GM18867 (cell line): ENCODE results near the gene CENPX.

Source experiments
- ATAC-seq: cut with Tn5 transposase; IDR thresholded peaks from one replicate; pipeline ENCODE4 v1.9.1; 2021; ENCODE audit warnings: mild to moderate bottlenecking, moderate library complexity; ENCODE audit not compliant: unreplicated experiment

CENPX gene

GRCh38 chr17:82022310-82022980 is at the start of gene CENPX:
TSS of gene CENPX (minus strand) at chr17:82022878. CDS start at chr17:82022861, 17 bp downstream.
- no peak for ATAC-seq

DNA sequence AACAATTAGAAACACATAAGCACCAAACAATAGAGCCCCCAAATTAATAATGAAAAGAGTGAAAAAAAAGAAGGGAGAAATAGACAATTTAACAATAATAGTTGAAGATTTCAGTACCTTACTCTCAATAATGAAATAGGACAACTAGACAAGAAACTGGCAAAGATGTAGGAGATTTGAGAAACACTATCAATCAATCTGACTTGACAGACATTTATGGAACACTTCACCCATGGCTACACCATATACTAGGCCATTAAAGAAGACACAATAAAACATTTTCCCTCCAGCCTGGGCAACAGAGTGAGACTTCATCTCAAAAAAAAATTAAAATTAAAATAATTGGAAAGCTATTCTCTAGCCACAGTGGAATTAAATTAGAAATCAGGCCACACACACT is 47.9 kb upstream of the CENPX start:
- no peak for ATAC-seq

- ATAC-seq, result peak; percentile 69
Measured at GRCh38 chr17:82065638-82066303, 43.1 kb upstream of the CENPX start, which contains the start of gene DUS1L. TSS of gene DUS1L (minus strand) at chr17:82065804. CDS start at chr17:82065059, 745 bp downstream.

GRCh38 chr17:82065193-82065637 is 42.5 kb upstream of the CENPX start:
- ATAC-seq, result no peak

GRCh38 chr17:82064433-82065192 is 41.9 kb upstream of the CENPX start:
- no peak for ATAC-seq

DNA sequence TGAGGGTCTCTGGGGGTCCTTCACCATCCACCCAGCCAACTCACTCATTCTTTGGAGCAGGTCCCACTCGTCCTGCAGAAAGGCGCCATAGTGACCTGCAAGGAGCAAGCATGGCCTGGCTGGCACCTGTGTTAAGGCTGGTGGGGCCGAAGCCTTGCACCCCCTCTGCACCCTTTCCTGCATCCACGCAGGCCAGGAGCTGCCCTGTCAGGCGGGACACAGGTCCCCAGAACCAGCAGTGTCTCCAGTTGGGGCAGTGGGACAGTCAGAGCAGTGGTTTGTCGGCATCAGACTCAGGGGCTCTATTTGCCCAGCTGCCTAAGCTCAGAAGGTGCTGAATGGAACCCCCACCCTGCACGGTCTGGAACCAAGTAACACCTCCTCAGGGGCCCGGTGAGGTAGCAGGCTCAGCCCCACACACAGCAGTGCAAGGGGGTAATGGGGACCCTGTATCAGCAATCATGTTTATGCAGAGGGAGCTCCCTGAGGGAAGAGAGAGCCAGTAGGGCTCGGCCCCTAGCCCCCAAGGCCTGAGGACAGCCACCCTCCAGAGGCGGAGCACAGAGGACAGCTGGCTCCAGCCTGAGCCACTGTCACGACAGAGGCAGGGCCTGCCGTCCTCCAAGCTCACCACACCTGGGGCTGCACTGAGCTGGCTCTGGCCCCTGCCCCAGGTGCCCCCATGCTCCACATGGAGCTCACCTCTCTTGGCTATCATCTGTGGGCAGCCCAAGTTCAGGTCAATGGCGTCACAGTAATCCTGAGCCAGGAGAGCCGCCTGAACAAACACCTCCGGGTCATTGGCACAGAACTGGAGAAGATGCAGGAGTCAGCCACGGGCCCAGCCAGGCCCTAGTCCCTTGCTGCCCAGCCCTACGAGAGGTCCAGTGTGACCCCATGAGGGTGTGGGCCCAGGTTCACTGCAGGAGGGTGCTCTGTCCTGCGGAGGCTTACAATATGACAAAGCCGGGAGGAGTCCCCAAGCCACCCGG is 41.0 kb upstream of the CENPX start:
- ATAC-seq, result no peak

DNA sequence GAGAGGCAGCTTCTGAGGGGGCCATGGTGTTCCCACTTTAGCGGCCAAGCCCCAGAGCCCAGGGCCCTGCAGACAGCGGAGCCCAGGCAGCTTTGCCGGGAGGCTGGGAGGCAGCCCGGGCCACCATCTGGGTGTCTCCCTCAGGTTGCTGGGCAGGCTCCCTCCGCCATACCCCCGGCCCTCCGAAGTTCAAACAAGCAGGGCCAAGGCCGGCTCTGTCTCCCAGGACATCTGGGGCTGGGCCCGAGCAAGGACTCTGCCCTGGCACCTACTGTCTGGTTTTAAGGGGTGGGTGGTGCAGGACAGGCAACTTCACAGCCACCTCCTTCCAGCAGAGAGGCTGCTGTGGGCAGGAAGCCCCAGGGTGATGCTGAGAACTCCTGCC is 40.3 kb upstream of the CENPX start:
- ATAC-seq, result no peak

- ATAC-seq, result no peak
Measured at GRCh38 chr17:82062076-82062983, 39.7 kb upstream of the CENPX start.

DNA sequence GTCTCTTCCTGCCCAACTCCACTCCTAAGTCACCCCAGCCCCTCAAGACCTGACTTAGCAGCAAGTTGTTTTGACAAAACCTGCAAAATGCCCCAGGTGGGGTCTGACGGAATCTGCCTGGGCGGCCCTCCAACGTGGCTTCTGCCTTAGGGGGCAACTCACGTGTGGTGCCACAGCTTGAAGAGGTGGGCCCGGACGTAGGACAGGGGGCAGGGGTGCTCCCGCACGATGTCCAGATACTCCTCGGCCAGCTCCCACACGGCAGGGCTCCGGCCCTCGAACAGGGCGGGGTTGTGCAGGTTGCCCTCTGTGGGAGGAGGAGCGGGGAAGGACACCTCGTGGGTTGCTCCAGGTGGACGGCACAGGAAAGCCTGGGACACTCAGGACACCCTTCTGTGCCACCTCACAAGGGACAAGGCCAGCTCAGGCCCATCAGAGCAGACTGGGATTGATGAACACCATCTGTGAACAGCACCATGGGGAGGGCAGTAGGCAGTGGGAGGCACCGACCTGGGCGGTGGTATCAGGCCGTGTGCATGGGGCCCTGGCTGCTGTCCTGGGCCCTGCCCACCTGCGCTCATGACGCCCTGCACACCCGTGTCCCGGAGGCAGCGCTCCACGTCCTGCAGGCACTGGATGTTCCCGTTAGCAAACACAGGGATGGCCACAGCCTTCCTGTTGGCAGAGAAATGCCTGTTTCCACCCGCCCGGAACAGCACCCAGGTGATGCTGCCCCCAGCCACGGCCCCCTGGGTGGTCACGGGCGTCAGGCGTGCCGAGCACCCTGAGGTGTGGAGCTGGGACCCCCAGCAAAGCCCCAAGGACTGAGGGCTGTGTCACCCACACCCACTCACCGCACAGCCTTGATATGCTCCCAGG is 38.6 kb upstream of the CENPX start:
- no peak for ATAC-seq

DNA sequence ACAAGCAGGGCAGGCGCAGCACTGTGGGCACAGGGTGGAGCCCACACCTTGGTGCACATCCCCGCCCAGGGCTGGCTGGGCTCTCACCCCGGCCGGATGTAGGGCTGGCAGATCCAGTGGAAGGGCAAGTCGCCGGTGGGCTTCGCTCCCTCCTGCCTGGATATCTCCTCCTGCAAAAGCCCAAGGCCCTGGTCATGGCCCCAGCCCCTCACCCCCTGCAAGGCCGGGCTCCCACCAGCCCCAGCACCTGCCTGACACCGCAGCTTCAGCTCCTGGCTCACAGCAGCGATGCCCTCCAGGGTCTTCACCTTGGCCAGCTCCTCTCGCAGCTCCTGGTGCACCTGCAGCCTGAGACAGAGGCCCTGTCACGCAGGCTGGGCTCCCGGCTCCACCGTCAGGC is 37.9 kb upstream of the CENPX start:
- no peak for ATAC-seq

DNA sequence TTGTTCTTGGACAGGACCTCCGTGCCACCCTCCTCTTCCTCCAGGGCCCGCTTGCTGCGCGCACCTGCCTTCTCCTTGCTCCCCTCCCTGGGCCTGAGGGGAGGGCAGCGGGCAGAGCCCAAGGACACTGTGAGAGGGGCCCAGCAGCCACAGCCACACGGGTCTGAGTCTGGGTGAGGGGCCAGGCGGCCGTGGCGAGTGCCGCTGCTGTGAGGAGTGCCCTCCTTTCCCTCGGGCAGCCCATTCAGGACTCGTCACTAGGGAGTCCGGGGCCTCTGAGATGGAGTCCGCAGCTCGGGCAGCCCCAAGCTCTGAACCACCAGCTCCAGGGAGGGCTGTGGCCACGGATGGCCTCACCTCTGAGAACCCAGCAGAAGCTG is 37.3 kb upstream of the CENPX start:
- ATAC-seq, result no peak

GRCh38 chr17:82059272-82060000 is 36.8 kb upstream of the CENPX start:
- ATAC-seq, result no peak

DNA sequence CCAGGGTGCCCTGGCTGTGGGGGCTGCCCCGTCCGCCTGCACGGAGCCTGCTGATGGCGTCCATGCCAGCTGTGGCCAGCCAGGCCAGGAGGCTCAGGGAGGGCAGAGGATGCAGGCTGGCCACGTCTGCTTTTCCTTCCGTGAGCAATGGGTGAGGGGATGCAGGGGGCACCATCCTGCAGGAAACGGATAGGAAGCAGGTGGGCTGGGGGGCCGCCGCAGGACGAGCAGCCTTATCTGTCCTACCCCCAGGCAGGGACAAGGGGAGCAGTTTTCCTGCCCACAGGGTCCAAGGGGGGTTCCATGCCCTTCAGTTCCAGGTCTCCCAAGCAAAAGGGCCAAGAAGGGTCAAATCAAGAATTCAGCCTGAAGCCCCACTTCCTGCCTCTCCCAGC is 36.2 kb upstream of the CENPX start:
- ATAC-seq, result no peak

DNA sequence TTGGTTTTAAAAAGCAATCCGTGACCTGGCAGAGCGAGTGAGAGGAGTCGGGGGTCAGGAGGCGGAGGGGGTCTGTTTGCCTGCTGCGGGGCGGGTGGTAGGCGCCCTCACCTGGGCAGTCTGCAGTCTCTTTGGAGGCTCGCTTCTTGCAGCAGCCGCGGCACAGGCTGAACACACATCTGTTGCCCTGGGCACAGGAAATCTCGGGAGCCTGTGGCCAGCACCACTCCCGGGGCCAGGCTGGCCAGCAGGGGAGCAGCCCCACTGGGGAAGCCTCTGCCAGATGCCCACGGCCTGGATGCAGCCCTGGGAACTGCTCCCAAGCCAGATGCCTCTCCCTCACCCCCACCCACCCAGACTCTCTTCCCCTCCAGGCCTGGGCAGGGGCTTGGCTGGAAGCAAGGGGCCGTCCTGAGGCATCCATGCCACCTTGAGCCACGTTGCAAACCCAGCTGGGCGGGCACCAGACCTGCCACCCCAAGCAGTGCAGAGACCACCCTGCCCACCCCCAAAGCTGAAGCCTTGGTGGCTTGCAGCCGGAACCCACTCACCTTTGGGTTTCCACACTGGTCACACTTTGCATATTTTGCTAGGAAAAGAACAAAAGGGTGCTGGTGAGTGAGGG is 35.7 kb upstream of the CENPX start:
- ATAC-seq, result no peak

DNA sequence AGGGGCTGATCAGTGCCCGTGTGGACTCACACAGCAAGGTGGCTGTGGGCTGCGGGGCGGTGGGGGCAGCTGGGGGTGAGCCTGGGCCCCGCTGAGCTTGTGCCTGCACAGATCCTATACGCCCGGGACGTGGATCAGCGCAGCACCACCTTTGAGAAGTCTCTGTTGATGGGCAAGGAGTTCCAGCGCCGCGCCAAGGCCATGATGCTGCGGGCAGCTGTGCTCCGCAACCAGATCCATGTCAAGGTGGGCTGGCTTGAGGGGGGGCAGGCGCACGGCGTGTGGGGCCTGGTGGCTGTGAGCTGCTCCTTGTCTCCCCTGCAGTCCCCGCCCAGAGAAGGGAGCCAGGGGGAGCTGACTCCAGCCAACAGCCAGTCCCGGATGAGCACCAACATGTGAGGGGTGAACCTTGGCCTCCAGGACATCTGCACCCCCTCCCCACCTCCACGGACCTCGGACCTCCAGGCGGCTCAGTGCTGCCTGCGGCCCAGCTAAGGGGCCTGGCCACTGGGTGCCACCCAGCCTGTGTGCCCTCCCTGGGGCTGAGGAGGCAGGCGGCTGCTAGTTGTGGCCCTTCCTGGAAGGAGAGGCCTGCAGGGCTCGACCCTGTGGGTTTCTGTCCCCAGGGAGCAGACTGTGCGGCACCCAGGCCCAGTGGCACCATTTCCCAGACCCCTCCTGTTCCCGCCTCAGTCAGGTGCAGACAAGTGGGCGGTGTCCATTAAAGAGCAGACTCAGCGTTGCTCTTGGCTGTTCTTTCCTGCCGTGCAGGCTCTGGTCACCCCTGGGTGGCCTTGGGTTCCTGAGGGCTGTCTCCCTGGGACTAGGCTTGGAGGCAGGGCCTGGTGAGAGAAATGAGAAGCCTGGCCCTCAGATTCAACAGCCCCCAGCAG is 34.3 kb upstream of the CENPX start:
- ATAC-seq, result no peak

DNA sequence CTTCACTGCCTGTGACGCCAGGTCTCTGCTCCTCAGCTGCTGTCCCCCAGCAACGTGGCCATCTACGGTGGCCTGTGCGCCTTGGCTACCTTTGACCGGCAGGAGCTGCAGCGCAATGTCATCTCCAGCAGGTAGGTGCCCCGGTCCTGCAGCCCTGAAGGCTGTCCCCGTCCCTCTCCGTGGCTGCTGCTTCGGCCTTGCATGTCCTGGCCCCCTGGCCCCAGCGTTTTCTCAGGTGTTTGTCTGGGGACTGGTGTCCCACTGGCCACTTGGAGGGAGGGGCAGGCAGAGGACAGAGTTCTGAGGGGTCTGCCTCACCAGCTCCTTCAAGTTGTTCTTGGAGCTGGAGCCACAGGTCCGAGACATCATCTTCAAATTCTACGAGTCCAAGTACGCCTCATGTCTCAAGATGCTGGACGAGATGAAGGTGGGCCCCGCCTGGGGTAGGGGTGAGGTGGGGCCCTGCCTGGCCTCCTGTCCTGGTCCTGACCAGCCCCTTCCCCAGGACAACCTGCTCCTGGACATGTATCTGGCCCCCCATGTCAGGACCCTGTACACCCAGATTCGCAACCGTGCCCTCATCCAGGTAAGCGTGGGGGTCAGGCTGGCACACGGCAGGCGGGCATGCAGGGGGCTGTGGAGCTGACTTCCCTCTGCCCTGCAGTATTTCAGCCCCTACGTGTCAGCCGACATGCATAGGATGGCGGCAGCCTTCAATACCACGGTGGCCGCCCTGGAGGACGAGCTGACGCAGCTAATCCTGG is 33.5 kb upstream of the CENPX start:
- ATAC-seq, result no peak
